NCI-H128 (cell line): ENCODE measurements around the gene ZNF839.
"Not testable (repeated sequence)": the region's sequence is repeated elsewhere in the genome, so short reads cannot be mapped to it uniquely, and the experiment has no call there.

Experiments used
- DNase-seq: peaks from one replicate; lab custom pipeline; 2025; ENCODE audit not compliant: unreplicated experiment; lab: John Stamatoyannopoulos, UW

ZNF839 gene

DNA sequence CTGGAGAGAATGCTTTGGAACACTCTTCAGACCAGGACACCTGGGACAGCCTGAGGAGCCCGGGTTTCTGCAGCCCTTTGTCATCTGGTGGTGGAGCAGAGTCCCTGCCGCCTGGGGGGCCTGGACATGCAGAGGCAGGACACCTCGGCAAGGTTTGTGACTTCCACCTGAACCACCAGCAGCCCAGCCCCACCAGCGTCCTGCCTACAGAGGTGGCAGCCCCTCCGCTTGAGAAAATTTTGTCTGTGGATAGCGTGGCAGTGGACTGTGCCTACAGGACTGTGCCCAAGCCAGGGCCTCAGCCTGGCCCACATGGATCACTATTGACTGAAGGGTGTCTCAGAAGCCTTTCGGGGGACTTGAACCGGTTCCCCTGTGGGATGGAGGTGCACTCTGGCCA is 22.0 kb downstream of the ZNF839 start:
- DNase-seq = no peak

DNA sequence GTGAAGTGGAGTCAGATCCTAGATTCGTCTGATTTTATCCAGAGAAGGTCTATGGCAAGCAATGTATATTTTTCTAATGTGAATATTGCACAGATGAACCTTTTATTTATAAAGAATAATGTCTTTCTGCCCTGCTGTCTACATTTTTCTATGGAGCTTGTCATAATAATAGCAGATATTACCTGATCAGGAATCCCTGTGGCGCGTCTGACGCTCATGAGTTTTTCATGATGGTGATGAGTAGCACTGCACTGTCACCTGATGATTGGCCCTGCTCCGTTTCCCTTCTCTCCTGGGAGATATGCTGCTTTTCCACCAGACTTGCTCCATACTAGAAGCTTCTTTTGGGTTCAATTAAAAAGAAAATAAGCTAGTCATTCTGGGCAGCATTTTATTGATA is 22.7 kb downstream of the ZNF839 start:
- DNase-seq = no peak

DNA sequence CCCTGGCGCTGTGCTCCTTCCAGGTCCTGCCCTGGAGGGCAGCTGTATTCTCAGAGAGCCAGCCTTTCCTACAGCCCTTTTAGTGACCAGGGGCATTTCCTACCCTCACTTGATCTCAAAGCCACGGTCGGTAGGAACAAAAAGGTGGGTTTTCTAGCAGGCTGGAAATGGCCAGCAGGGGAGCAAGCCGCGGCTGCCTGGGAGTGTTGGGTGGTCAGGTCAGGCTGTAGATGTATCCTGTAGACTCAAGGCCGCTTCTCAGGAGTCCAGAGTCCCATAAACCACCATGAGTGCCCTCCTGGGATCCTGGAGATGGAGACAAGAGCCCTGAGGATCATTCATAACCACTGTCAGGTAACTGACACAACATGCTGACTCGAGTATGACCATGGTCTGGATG is 24.5 kb downstream of the ZNF839 start:
- DNase-seq = no peak

DNA sequence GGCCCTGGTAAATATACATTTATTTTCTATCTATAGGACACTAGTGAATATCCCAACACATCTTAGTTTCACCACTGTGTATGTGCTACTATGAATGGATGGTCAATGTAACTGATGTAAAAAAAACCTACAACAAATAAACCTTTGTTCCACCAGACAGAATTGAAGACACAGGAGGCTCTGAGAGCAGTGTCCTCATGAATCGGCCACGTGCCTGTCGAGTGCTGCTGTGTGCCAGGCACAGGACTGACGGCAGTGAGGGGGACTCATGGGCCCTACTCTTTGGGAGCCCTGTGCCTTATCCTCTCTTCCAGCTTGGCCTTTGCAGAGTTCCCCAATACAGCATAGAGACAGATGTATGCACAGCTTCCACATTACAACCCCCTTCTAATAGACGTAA is 24.9 kb downstream of the ZNF839 start:
- DNase-seq = no peak

DNA sequence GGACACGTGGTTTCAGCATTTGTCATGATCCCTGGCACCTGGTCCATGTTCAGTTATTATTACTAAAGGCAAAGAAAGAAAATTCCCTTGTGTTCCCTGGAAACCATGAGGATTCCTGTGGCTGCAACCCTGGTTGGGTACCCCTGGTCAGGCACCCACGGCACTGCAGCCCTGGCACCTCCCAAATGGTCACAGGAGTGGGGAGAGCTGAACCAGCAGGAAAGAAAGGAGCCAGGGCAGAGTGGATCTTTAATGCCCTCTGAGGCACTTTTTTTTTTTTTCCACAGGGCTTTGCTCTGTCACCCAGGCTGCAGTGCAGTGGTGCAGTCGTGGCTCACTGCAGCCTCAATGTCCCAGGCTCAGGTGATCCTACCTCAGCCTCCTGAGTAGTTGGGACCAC is 25.7 kb downstream of the ZNF839 start:
- no peak for DNase-seq

DNA sequence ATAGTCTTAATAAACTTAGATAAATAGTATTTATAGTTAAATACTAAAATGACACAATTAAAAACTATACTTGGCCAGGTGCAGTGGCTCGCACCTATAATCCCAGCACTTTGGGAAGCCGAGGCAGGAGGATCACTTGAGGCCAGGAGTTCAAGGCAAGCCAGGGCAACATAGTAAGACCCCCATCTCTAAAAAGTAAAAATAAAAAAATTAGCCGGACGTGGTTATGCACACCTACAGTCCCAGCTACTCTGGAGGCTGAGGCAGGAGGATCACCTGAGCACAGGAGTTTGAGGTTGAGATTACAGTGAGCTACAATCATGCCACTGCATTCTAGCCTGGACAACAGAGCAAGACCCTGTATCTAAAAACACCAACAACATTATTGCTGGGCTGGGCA is 27.1 kb downstream of the ZNF839 start:
- DNase-seq = no peak

DNA sequence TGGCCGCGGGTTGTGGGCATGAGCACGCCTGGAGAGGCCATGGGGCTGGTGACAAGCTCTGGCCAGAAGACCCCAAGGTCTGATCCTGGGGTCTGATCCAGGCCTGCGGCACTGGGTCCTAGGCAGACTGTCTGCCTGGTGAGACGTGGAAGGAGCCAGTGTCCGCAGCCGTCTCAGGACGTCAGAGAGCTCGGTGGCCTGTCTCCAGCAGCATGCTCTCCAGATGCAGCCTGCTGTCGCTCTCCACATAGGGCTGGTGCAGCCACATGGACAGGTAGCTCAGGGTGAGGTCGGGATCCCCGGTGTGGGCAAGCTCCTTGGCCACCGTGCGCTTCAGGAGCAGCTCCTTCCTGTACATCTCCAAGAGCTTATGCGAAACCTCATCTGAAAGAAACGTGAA is 28.8 kb downstream of the ZNF839 start:
- DNase-seq = no peak

DNA sequence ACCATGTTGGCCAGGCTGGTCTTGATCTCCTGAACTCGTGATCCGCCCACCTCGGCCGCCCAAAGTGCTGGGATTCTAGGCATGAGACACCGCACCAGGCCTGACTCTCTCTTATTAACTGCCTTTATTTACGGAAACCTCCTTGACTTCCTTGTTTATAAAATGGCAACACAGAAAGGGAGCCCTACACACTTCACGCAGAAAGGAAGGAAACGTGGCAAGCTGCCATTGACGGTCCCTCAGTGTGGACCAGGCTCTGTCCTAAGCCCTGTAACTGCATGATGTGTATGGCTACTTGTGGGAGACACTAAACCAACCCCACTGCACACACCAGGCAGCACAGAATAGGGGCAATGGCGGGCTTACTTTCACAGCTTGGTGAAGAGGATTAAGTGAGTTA is 31.5 kb downstream of the ZNF839 start:
- no peak for DNase-seq

DNA sequence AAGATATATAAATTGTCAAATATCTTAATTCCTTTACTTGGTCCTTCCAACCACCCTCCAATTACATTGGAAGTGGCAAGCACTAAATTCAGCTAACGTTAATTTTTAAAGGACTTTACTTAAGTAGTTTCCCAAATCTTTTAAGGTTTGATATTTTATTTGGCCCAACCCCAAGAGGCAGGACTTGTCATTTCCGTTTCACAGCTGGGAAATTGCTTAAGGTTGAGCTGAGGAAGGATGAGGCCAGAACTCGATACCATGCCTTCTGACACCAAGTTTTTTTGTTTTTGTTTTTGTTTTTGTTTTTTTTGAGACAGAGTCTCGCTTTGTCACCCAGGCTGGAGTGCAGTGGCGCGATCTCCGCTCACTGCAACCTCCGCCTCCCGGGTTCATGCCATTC is 32.0 kb downstream of the ZNF839 start:
- not testable (repeated sequence) for DNase-seq

DNA sequence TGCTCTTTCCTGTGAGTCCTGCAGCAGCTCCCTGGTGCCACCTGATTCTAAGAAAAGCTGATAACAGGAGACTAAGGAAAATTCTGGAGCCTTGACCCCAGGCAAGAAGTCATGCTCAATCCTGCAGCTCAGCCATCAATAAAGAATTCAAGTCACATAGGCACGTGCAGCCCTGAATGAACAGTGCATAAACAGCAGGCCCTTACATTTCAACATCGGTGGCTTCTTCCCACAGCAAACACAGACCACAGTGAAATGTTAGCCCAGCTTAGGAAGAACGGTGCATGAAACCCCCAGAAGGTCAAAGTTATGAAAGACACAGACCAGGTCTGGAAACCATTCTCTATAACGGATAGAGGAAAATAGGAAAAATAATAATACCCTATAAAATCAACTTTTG is 32.7 kb downstream of the ZNF839 start:
- DNase-seq = no peak

DNA sequence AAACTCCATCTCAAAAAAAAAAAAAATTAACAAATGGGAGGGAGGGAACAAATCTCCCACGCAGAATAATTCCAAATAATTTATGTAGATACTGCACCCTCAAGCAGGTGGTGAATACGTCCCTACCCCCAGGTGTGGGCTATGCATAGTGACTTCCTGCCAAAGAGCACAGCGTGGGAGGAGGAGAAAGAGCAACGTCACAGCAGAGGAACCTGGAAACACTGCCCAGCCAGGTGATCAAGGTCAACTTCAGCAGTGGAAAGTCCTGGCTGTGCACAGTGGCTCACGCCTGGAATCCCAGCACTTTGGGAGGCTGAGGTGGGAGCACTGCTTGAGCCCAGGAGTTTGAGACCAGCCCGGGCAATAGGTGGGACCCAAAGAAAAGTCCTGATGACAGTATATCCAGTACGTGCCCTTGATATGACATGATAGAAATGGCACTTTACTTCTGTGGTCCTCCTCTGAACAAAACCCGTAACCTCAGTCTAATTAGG is 33.6 kb downstream of the ZNF839 start:
- DNase-seq = no peak

DNA sequence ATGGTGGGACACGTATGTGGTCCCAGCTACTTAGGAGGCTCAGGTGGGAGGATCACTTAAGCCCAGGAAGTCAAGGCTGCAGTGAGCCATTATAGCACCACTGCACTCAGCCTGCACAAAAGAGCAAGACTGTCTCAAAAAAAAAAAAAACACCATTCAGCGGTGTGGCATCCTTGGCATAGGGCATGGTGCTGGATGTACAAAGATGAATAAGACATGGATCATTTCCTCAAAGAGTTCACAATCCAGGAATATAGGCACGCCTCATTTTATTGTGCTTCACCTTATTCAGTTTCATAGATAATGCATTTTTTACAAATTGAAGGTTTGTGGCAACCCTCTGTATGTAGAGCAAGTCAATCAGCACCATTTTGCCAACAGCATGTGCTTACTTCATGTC is 36.7 kb downstream of the ZNF839 start:
- DNase-seq = no peak

DNA sequence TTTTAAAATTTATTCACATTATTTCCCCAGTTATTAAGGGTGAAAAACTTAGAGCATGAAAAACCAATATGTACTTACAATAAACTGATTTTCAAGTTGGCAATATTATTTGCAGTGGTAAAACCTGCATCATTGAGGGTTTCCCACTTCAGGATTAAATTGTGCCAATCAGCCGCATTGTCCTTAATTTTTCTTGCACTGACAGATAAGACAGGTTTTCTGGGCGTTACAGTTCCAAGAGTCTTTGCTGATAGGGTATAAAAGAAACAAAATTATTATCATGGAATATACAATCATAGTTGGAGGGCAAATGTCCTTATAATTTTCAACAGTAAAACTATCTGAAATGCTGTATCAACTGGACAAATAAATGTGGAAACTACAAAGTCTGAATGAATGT is 39.8 kb downstream of the ZNF839 start:
- DNase-seq = no peak

DNA sequence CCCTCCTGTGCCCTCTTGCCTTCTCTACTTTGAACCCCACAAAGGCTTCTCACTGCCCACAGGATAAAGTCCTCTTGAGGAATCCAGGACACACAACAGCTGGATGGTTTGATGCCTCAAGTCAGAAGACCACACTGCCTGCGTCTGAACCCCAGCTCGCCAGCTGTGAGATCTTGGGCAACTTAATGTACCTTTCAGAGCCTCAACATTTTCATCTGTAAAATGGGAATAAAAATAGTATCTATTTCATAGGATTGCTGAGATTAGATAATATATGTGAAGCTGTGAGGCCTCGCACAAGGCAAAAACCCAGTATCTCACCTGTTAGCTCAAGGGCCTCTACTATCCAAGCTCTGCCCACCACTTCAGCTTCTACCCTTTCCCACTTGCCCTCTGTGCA is 40.8 kb downstream of the ZNF839 start:
- no peak for DNase-seq

DNA sequence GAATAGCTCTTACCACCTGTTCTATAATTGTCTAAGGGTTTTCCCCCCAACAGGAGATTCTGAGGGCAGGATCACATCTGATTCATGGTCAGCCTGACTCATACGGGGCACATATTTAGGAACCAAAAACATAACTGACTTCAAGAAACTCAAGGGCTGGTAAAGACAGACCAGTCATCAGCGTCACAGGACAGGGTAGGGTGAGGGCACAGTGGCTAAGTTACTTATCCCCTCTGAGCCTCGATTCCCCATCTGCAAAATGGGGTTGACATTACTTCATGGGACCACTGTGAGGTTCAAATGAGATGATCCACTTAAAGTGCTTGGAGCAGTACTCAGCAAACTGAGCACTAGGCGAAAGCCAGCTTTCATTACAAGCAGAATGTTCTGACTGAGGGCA is 42.5 kb downstream of the ZNF839 start:
- no peak for DNase-seq

DNA sequence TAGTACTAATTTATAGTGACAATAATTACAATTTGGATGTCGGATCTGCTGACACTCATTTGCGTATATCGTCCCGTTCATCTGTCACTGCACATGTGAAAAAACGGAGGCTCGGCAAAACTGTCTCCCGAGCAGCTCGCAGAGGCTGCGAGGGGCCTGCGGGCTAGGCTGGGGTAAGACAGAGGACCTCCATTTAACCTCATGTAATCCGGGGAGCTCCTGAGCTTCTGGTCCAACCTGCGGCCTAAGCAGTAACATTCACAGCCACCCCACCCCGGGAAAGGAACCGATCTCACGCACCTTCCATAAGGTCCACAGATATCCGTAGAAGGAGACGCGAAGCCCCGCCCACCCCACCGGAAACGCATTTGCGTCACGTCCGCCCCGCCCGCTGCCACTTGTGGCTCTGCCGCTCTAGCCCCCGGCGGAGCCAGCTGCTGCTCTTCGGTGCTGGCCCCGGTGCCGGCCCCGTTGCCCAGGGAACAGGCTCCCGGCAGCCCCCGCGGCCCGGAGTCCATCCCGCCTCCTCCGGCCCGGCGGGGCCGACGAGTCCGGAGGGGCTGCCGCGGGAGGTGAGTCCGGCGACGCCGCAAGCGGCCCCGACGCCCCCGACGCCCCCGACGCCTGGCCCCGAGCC is 43.1 kb downstream of the ZNF839 start, which contains the start of the genes CINP and TECPR2:
CINP (minus strand) TSS at position 346 of the 637 bp plus-strand sequence; CDS start at position 307, 39 bp downstream.
TECPR2 (plus strand) TSS at position 397 of the 637 bp plus-strand sequence. CDS start 13,781 bp downstream, outside the sequence.
- peak; percentile 94 for DNase-seq

DNA sequence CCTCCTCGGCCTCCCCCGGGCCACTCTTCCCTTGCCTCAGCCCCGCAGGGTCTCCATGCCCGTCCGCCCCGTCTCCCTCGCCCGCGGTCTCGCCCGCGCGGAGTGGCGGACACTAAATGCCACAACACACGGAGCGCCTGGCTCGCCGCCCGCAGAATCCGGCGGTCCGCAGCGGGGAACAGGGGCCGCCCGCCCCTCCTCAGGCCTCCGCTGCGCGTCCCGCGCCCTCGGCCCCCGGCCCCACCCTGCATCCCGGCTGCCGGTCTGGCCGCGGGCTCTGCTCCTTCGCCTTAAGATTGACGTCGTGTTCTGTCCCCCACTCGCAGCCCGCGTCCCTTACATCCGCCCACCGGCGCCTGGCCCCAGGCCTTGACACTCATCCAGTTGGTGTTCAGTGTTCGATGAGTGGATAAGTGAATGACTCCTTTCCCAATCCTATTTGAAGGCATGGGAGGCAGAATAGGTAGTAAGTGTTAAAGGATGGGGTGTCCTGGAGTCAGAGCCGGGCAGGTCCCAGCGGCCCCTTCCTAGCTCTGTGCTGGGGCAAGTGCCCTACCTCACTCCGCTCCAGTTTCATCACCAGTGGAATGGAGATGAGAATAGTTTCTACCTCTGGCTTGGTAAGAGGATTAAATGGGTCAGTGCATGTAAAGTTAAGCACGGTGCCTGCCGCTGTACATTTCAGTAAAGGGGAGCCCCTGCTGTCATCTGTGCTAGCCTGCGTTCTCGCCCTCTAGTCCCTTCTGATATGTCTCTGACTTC is 43.8 kb downstream of the ZNF839 start:
- no peak for DNase-seq

DNA sequence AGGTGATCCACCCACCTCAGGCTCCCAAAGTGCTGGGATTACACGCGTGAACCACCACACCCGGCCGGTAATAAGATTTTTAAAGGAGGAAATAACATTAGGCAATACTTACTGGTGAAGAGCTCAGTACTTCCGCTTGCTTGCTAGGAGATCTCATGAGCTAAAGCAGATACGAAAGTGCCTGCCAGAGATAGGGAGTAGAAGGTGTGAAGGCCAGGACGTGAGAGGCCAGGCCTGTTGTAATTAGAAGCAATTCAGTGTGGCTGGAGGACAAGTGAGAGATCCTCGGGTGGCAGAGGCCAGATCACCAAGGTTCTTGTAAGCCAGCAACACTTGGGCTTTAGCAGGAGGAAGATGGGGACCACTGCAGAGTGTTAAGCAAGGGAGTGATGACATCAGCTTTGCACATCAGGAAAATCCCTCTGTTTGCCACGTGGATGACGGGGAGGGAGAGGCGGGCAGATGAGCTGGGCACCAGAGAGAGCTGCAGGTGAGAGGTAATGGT is 50.8 kb downstream of the ZNF839 start:
- DNase-seq = no peak

DNA sequence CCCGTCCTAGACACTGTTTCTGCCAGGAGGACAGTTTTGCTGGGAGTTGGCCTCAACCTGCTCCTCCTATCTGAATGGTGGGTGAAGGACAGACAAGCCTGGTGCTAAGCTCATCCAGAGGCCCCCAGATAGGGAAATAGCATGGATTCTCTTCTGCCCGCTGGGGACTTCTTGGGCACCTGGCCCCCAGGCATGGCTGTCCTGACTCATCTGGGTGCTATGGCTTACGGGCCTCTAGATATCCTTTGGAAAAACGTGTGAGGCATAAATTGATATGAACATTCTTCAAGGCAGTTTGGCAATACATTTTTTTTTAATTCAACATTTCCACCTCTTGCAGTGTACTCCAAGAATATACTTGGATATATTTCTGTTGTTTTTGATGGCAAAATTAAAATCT is 51.8 kb downstream of the ZNF839 start:
- DNase-seq = no peak

DNA sequence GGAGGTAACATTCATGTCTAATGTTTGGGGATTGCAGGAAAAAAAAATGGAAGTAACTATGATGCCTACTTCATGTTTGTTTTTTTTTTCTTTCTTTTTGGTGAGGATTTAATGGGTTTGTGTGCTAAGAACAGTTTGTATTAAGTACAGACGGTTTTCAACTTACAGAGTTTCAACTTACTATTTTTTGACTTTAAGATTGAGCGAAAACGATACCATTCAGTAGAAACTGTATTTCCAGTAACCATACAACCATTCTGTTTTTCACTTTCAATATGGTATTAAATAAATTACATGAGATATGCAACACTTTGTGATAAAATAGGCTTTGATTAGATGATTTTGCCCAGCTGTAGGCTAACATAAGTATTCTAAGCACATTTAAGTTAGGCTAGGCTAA is 53.6 kb downstream of the ZNF839 start:
- no peak for DNase-seq

DNA sequence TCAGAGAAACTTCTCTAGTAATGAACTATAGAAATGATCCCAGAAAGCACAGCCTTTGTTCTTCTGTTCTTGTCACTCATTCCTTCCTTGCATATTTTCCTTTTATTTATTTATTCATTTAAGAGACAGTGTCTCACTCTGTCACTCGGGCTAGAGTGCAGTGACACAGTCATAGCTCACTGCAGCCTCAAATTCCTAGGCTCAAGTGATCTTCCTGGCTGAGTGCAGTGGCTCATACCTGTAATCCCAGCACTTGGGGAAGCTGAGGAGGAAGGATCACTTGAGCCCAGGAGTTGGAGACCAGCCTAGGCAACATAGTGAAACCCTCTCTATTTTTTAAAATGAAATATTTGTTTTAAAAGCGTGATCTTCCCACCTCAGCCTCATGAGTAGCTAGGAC is 54.7 kb downstream of the ZNF839 start:
- no peak for DNase-seq

DNA sequence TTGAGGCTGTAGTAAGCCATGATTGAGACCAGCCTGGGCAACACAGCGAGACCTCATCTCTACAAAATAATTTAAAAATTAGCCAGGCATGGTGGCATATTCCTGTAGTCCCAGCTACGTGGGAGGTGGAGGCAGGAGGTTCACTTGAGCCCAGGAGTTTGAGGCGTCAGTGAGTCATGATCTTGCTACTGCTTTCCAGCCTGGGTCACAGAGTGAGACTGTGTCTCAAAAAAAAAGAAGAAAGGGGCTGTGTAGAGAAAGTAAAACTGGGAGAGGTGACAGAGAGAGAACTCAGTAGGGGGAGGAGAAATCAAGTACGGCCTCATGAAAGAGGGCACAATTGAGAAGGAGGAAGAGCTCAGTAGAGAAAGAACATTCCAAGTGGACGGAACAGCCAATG is 55.6 kb downstream of the ZNF839 start:
- DNase-seq = no peak
